ENCODE results near the gene SYNE4.
"Not testable (repeated sequence)": the region's sequence is repeated elsewhere in the genome, so short reads cannot be mapped to it uniquely, and the experiment has no call there.

The SYNE4 gene

DNA sequence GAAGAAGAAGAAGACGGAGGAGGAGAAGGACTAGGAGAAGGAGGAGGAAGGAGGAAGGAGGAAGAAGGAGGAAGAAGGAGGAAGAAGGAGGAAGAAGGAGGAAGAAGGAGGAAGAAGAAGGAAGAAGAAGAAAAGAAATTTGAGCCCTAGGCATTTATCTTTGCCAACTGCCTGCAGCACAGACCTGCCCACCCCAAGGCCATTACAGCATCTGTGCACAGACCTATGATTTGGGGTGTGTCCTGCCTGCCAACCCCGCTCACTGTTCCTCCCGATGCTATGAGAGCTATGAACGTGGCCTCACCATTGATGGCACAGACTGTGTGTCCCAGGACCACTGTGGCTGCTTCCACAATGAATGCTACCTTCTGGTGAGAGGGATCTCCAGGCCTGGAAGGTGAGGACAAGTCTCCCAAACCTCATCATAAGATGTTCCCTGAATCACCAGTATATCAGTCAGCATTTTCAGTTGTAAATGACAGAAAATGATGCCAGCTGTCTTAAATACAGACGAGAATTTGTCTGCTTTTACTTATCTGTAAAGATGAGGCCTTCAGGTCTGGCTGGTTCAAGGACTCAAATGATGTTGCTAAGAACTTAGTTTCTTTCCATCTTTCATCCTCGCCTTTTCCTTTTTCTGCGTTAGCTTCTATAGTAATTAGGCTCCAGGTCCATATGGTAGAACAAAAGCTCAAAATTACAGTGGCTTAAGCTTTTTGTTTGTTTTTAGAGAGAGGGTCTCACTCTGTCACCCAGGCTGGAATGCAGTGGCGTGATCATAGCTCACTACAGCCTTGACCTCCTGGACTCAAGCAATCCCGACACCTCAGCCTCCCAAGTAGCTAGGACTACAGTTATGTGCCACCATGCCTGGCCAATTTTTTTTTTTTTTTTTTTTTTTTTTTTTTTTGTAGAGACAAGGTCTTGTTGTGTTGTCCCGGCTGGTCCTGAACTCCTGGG is 17.6 kb downstream of the SYNE4 start:
- no peak for DNase-seq

DNA sequence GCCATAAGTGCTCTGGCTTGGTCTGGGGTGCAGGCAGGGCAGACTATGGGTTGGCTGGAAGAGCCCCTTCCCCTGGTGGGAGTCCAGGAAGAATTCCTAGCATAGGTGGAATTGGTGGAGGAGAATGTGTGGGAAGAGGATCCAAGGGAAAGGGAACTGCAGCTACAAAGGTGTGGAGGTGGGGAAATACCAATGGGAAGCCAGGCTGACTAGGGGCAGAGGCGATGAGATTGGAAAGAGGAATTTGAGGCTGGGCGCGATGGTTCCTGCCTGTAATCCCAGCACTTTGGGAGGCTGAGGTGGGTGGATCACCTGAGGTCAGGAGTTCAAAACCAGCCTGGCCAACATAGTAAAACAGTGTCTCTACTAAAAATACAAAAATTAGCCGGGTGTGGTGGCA is 18.5 kb downstream of the SYNE4 start:
- DNase-seq, result no peak

DNA sequence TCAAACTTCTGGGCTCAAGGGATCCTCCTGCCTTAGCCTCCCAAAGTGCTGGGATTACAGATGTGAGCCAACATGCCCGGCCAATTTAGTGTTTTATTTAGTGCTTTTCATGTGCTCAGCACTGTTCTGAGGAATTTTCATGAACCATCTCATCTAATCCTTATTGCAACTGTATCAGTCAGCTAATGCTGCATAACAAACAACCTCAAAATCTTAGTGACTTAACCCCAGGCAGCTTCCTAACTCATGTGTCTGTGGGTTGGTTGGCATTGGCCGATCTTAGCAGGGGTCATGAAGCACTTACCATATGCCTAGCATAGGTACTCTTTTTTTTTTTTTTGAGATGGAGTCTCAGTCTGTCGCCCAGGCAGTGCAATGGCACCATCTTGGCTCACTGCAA is 19.8 kb downstream of the SYNE4 start:
- DNase-seq, result no peak

DNA sequence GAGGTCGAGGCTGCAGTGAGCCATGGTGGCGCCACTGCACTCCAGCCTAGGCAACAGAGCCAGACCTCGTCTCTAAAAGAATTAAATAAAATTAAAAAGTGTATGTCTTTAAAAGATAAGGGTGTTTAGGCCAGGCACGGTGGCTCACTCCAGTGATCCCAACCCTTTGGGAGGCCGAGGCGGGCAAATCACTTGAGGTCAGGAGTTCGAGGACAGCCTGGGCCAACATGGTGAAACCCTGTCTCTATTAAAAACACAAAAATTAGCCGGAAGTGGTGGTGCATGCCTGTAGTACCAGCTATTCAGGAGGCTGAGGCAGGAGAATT is 21.1 kb downstream of the SYNE4 start:
- no peak for DNase-seq

DNA sequence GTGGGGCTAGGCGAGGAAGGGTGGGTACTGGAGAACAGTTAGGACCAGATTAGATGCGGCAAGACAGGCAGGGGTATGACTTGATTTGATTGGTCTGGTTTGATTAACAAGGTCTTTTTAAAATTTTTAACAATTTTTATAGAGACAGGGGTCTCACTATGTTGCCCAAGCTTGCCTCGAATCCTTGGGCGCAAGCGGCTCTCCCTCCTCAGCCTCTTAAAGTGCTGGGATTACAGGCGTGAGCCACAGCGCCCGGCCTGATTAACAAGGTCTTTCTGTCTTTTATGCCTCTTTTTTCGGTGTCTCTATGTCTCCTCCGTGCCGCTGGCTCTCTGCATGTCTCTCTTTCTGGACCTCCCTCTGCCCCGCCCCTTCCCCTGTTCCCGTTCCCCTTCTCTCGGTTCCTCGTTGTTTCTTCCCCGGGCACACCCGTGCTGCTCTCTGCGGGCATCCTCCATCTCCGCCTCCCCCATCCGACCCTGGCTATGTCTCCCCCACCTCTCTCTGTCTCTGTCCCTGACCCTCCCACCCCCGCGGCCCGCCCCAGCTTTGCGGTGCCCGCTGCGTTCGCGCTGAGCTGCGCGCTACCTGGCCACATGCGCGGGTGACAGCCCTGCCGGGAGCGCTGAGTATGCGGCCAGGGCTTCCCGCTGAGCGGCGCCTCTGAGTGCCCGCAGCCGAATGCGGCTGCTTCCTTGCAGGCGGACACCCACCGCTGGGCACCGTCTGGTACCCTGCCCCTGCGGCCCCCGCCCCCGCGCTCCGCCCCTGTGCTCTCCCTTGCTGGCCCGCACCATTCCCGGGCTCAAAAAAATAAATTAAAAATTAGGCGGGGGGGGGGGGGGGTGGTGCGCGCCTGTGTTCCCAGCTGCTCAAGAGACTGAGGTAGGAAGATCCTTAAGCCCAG is 21.7 kb downstream of the SYNE4 start:
- DNase-seq, result no peak

DNA sequence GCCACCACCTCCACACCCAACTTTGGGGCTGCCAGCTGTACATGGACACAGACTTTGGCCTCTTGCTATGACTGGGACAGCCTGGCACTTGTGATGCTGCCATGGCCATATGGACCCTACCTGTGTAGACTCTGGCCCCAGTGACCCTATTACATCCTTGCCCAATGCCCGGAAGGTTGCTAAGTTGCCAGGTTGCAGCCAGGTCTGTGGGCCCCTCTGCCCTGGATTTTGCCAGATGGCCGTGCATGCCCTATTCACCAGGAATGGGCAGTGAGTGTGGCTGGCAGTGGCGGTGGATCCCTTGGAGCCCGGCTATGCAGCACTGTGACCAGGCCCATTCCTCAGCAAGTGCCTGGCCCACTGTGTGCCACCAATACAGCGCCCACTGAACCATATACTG is 22.5 kb downstream of the SYNE4 start:
- no peak for DNase-seq

DNA sequence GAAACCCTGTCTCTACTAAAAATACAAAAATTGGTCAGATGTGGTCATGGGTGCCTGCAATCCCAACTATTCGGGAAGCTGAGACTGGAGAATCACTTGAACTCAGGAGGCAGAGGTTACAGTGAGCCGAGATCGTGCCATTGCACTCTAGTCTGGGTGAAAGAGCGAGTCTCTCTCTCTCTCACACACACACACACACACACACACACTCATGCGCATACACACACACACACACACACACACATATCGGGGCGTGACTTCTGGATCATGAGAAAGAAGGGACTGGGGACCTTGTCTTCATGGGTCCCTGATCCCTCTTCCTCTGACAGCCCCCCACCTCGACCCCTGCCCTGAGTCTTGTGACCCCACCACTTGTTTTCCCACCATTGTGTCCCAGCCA is 25.4 kb downstream of the SYNE4 start:
- DNase-seq, result no peak

DNA sequence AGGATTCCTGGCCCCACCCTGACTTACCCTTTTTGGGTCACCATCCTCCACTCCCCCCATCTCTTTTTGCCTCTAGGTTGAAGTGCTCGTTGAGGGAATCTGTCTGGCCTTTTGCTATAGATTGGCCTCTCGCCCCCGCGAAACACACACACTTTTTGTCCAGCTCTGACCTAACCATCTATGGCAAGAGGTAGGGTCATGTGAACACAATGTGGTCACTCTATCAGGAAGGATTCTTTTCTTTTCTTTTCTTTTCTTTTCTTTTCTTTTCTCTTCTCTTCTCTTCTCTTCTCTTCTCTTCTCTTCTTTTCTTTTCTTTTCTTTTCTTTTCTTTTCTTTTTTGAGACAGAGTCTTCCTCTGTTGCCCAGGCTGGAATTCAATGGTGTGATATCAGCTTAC is 27.6 kb downstream of the SYNE4 start:
- DNase-seq, result not testable (repeated sequence)

DNA sequence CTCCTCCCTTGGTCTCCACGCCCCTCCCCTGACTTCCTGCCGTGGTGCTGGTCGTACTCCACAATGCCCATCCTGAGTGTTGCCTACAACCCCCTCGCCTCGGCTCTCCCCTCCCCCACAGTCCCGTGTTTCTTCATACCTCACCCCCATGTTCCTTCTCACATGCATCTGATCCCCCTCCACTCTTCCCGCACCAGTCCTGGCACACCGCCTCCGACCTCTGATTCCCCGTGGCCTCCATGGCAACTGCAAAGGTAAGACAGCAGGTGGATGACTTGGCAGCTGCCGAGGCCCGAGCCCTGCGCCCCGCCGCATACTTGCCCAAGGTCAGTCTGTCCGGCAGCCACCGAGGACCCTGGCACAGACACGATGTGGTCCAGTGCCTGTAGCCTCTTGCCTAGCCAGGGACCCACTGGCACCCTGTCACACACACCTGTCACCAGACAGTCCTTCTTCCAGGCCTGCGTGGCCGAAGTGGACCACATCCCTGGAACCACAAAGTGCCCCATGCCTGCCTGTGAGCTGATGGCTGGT is 29.7 kb downstream of the SYNE4 start:
- no peak for DNase-seq

DNA sequence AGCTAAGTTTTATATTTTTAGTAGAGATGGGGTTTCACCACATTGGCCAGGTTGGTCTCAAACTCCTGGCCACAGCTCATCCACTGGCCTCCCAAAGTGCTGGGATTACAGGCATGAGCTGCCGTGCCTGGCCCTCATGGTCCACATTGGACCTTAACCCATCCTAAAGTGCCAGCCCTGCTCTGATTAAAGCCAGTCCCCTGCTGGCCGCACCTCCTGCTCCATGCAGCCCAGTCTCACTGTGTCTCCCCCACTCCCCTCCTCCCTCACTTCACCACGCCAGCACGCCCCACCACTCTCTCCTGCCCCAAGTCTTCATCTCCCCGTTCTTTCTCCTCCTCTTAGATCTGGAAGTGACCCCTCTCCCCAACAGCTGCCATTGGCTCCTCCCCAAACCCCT is 30.3 kb downstream of the SYNE4 start:
- DNase-seq, result no peak

DNA sequence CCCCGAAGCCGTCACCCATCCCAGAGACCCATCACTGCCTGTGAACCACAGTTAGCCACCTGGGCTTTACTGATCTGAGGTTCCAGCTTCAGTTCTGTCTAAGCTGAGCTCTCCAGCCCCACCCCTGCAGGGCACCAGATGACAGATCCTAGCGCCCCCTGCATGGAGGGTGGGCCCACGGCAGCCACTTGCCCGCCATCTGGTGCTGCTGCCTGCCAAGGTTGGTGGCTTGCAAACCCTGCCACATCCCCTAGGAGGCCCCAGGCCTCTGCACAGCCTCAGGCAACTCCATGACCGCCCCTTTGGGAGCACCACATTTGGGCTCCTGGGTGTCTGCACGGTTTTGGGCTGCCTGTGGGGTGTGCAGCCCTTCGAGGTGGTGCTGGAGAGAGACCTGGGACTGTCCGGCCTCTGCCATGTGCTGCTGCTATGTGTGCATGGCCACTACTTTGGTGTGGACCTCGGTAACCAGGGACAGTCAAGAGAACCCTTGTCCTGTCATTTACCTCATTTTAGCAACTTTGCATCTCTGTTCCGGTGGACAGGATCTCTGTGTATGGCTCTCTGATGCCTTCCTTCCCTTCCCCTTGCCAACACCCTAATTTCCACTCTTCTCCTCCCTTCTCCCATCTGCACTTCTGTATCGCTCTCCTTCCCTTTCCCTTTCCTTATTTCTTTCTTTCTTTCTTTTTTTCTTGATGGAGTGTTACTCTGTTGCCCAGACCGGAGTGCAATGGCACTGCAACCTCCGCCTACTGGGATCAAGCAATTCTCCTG is 31.0 kb downstream of the SYNE4 start:
- no peak for DNase-seq

DNA sequence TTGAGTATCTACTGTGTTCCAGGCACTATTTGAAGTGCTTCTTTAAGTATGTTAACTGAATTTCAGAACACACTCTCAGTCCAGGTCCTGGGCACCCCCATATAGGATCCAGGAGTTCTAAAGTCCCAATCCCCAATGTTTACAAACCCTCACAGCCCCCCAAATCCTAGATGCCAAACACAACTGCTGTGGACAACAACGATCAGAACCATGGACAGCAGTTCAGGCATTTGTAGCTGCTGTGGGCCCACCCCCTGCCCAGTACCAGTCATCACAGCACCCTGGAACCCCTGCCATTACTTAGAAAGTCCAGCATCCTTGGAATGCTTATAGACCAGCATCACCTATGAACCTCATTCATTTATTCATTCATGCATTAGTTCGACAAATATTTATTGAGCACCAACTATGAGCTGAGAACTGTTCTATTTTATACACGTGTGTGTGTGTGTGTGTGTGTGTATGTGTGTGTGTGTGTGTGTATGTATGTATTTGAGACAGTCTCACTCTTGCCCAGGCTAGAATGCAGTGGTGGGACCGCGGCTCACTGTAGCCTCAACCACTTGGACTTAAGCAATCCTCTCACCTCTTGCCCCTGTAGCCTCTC is 32.9 kb downstream of the SYNE4 start:
- peak; percentile 29 for DNase-seq

DNA sequence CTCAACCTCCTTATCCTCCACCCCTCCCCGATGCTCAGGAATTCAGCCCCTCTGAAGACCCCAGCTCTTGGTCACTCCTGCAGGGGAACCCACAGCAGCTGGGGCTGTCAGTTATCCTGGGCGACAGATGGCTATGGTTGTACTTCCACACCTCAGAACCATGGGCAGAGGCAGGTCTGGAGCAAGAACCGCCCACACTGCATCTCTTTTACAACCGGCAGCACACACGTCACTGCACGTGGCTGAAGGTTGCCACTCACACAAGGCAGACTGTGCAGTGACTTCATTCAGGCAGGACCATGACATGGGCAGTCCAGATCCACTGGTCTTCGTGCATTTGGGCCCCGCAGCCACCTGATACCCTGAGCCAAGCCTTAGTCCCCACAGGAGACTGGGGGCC is 35.1 kb downstream of the SYNE4 start:
- DNase-seq, result no peak

DNA sequence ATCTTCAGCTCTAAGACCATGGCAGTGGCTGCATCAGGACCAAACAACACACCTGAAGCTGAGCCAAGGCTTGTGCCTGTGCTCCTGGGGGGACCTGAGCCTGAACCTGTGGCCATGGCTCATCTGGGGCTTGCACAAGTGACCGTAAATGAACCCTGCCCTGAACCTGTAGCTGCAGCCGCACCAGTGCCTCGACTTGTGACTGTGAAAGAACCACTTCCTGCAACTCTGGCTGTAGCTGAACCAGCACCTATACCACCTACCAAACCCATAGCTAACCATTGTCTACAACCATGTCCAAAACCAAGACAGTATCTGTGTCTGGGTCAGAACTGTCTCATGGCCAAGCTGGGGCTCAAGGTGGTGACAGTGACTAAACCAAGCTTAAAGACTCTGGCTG is 41.8 kb downstream of the SYNE4 start:
- no peak for DNase-seq

DNA sequence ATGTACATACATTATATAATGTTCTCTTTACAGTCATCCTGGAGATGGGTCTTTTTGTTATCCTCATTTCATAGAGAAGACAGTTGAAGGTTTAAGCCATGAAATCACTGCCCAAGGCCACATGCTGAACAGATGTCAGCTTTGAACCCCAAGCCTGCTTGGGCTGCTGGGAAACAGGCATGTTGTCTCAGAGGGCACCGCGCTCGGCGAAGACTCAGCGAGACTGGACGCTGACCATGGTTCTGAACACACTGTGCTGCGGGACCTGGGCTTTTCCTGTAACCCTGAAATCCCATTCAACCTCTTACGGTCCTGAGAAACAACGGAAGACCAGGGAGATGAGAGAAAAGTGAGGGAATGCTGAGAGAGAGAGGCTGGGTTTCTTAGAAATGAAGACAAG is 45.1 kb downstream of the SYNE4 start:
- DNase-seq, result peak; percentile 56

DNA sequence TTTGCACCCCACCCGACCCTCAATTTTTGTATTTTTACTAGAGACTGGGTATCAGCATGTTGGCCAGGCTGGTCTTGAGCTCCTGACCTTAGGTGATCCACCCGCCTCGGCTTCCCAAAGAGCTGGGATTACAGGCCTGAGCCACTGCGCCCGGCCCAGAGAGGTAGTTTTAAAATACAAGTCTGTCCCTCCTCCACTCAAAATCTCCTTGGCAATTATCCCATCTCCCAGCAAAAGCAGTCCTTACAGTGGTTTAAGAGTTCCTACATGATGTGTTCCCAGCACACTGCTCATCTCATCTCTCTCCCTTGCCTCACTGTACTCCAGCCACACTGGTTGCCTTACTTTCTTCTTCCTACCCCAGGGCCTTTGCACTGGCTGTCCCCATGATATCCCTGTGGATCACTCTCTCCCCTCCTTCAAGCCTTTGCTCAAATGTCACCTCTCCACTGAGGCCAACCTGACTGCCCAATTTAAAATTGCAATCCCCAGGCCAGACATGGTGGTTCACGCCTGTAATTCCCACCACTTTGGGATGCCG is 48.1 kb downstream of the SYNE4 start:
- no peak for DNase-seq

DNA sequence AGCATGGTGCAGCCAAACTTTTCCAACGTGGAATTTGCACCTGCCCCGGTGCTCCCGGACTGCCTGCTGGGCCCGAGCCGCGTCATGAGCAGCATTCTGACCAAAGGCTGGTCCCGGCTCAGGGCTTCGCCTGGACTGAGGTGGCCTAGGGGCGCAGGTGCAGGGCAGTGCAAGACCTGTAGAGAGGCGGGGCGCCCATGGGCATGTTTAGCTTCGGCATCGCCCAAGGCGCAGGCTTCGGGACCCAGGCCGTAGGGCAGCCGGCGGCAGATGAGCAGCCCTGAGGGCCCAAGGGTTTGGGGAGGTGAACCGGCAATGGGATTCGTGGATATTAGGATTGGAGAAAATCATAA is 48.7 kb downstream of the SYNE4 start:
- DNase-seq, result no peak

DNA sequence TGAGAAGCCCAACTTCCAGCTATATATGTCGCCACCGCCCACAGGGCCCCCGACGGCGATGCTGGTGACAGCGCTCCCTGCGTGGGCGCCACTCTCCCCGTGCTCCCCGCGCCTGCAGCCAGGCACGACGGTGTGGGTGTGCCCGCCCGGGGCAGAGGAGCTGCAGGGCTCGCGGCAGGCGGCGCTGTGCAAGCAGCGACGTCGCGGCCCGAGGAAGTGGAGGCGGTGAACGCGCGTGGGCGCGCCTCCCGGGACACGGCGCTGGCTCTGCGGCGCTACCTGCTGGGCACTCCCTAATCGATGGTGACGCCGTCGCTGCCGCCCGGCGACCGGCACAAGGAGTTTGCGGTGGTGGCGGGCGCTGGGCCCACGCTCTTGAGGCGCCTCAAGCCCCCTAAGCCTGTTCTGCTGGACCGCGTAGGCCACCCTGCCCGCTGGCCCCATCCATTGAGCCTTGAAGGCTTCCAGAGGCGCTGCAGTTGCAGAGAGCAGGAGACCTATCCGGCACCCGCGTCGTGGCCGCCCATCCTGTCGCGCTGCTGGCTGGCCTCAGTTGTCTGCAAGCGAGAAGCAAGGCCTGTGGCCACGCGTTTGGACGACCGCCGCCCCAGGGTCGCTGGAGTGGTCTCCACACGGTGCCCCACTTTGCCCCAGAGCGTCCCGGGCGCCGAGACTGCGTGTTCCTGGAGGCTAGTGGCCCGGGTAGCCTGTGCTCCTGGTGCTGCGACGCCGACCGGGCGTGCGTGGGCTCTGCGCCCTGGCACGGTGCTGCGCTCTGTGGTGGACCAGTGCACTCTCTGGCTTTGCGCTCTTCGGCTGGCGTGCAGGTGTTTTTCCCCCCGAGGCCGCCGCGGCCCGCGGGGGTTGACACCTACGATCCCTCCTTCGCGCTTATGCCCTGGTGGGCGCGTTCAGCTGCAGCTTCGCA is 49.3 kb downstream of the SYNE4 start:
- no peak for DNase-seq

DNA sequence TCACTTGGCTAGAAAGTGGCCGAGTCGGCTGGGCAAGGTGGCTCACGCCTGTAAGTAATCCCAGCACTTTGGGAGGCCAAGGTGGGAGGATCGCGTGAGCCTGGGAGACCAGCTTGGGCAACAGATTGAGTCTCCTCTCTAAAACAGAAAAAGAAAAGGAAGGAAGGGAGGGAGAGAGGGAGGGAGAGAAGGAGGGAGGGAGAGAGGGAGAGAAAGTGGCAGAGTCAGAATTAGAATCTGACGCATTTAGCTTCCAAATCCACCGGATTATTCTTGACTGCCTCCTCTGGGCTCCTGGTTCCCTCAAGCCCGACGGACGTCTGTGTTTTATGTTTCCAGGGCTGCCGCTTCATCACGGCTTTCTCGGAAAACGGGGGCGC is 50.0 kb downstream of the SYNE4 start:
- DNase-seq, result no peak

DNA sequence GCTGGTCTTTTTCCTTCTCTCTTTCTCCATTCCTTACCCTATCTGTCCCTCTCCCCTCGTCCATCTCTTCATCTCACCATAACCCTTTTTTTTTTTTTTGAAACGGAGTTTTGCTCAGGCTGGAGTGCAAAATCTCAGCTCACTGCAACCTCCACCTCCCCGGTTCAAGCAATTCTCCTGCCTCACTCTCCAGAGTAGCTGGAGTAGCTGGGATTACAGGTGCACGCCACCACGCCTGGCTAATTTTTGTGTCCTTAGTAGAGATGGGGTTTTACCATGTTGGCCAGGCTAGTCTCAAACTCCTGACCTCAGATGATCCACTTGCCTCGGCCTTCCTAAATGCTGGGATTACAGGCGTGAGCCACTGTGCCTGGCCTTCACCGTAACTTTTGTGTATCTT is 51.2 kb downstream of the SYNE4 start:
- DNase-seq, result not testable (repeated sequence)
